IMR-90 (cell line): ENCODE data around the gene CLEC19A. TPM values are rescaled to one million over a fixed set of nuclear protein-coding genes. Genes with fewer than 3 reads are reported as not detected.

ENCODE experiments used
- ATAC-seq: fragments of 200-7000 bp; cut with Tn5 transposase; 2 replicates; pipeline ENCODE4 v1.9.1; 2020; ENCODE audit warnings: low read depth, mild to moderate bottlenecking, moderate library complexity
- BruUV-seq: library from RNA; stranded (reverse); fragments of 400-500 nt; replicated peaks from 2 replicates; lab custom pipeline; 2021; lab: Mats Ljungman, UMichigan
- CTCF ChIA-PET: fragments of 300-600 bp; formaldehyde crosslinking; extraction: SDS; loops from one replicate; lab custom pipeline; 2021; ENCODE audit warnings: antibody characterized with exemption; lab: Yijun Ruan, JAX
- POLR2A ChIA-PET: fragments of 300-600 bp; sonication (Branson Sonifier 250); formaldehyde crosslinking; loops from one replicate; lab custom pipeline; 2022; ENCODE audit warnings: antibody characterized with exemption; ENCODE audit not compliant: unreplicated experiment; lab: Charles Lee
- DNase-seq: peaks from one replicate; pipeline ENCODE4 v3.0.0; 2013
- H2AFZ ChIP-seq: replicated peaks from 2 replicates; pipeline ENCODE3; 2013; ENCODE audit warnings: low read length, mild to moderate bottlenecking; ENCODE audit not compliant: poor library complexity
- H2AK5ac ChIP-seq: 2 replicates; pipeline ENCODE4 v1.6.1; 2013; ENCODE audit warnings: low read depth, low read length, inconsistent platforms
- H2AK9ac ChIP-seq: replicated peaks from 2 replicates; pipeline ENCODE3; 2013; ENCODE audit warnings: mild to moderate bottlenecking, low read depth, low read length, moderate library complexity; ENCODE audit not compliant: poor library complexity
- H2BK120ac ChIP-seq: 2 replicates; pipeline ENCODE4 v1.6.1; 2013; ENCODE audit warnings: low read depth, low read length, inconsistent platforms
- H2BK15ac ChIP-seq: 3 replicates; pipeline ENCODE4 v1.6.1; 2013; ENCODE audit warnings: low read depth, low read length, inconsistent platforms
- H2BK20ac ChIP-seq: 2 replicates; pipeline ENCODE4 v1.6.1; 2013; ENCODE audit warnings: low read depth, mild to moderate bottlenecking, inconsistent platforms, low read length, moderate library complexity
- H2BK5ac ChIP-seq: 2 replicates; pipeline ENCODE4 v1.6.1; 2013; ENCODE audit warnings: mild to moderate bottlenecking, low read depth, low read length, inconsistent platforms; ENCODE audit not compliant: poor library complexity, severe bottlenecking
- H3K14ac ChIP-seq: replicated peaks from 2 replicates; pipeline ENCODE4 v1.6.1; 2013; ENCODE audit warnings: low read depth, low read length, inconsistent platforms
- H3K18ac ChIP-seq: 2 replicates; pipeline ENCODE4 v1.6.1; 2013; ENCODE audit warnings: low read depth, low read length, control low read depth
- H3K23ac ChIP-seq: 2 replicates; pipeline ENCODE4 v1.6.1; 2013; ENCODE audit warnings: low read depth, low read length, inconsistent platforms
- H3K27ac ChIP-seq: 2 replicates; pipeline ENCODE4 v1.5.1; 2013; ENCODE audit warnings: mild to moderate bottlenecking, control low read depth, low read length; ENCODE audit not compliant: insufficient read depth
- H3K27me3 ChIP-seq: 2 replicates; pipeline ENCODE4 v1.6.1; 2013; ENCODE audit warnings: low read length; ENCODE audit not compliant: control insufficient read depth, insufficient read depth
- H3K36me3 ChIP-seq: 2 replicates; pipeline ENCODE4 v1.6.1; 2013; ENCODE audit warnings: low read length, mixed read lengths; ENCODE audit not compliant: control insufficient read depth, insufficient read depth
- H3K4ac ChIP-seq: 2 replicates; pipeline ENCODE4 v1.6.1; 2013; ENCODE audit warnings: low read depth, low read length, inconsistent platforms
- H3K4me1 ChIP-seq: 2 replicates; pipeline ENCODE4 v1.6.1; 2013; ENCODE audit warnings: low read length, mixed read lengths; ENCODE audit not compliant: control insufficient read depth, insufficient read depth
- H3K4me2 ChIP-seq: 2 replicates; pipeline ENCODE4 v1.6.1; 2013; ENCODE audit warnings: low read depth, mild to moderate bottlenecking, control low read depth, low read length, moderate library complexity
- H3K4me3 ChIP-seq: 2 replicates; pipeline ENCODE4 v1.5.1; 2013; ENCODE audit warnings: low read depth, mild to moderate bottlenecking, control low read depth, low read length, moderate library complexity; ENCODE audit not compliant: insufficient read depth
- H3K56ac ChIP-seq: 2 replicates; pipeline ENCODE4 v1.6.1; 2013; ENCODE audit warnings: low read length, inconsistent platforms; ENCODE audit not compliant: insufficient read depth; ENCODE audit errors: extremely low read depth
- H3K79me1 ChIP-seq, 2 experiments: 2 replicates each; pipeline ENCODE4 v1.6.1; 2013; ENCODE audit warnings: low read length in 2 of 2, inconsistent platforms in 1 of 2, low read depth in 1 of 2
- H3K9ac ChIP-seq: 2 replicates; pipeline ENCODE4 v1.6.1; 2013; ENCODE audit warnings: low read depth, low read length, control low read depth
- H3K9me1 ChIP-seq: 2 replicates; pipeline ENCODE4 v1.6.1; 2013; ENCODE audit warnings: low read length, inconsistent platforms; ENCODE audit not compliant: insufficient read depth
- H3K9me3 ChIP-seq: 2 replicates; pipeline ENCODE4 v1.6.1; 2013; ENCODE audit warnings: low read length; ENCODE audit not compliant: control insufficient read depth, insufficient read depth
- H4K20me1 ChIP-seq: 2 replicates; pipeline ENCODE4 v1.6.1; 2013; ENCODE audit warnings: low read length, inconsistent platforms; ENCODE audit not compliant: insufficient read depth
- H4K5ac ChIP-seq: 2 replicates; pipeline ENCODE4 v1.6.1; 2013; ENCODE audit warnings: mild to moderate bottlenecking, low read depth, low read length, control low read depth
- H4K8ac ChIP-seq, 2 experiments: 2 replicates each; pipeline ENCODE4 v1.6.1; 2013; ENCODE audit warnings: low read depth in 2 of 2, low read length in 2 of 2, control low read depth in 1 of 2, inconsistent platforms in 1 of 2
- H4K91ac ChIP-seq: 2 replicates; pipeline ENCODE4 v1.6.1; 2013; ENCODE audit warnings: low read depth, low read length, inconsistent platforms; ENCODE audit not compliant: insufficient read depth
- BHLHE40 ChIP-seq: fragments of 150-350 bp; IDR thresholded peaks from 2 replicates; pipeline ENCODE4 v1.6.1; 2016; ENCODE audit warnings: mild to moderate bottlenecking, low read depth, low read length
- CEBPB ChIP-seq: IDR thresholded peaks from 2 replicates; pipeline ENCODE4 v1.6.1; 2012; ENCODE audit warnings: low read depth, low read length, improper control_type of control experiment
- CHD1 ChIP-seq: IDR thresholded peaks from 2 replicates; pipeline ENCODE4 v1.6.1; 2012; ENCODE audit warnings: low read depth, low read length, improper control_type of control experiment
- FOS ChIP-seq: fragments of 150-350 bp; IDR thresholded peaks from 2 replicates; pipeline ENCODE4 v1.6.1; 2016; ENCODE audit warnings: low read depth, low read length
- MAFK ChIP-seq: IDR thresholded peaks from 2 replicates; pipeline ENCODE4 v1.6.1; 2012; ENCODE audit warnings: low read depth, low read length, improper control_type of control experiment
- MAZ ChIP-seq: IDR thresholded peaks from 2 replicates; pipeline ENCODE4 v1.6.1; 2012; ENCODE audit warnings: low read depth, mild to moderate bottlenecking, low read length, improper control_type of control experiment, moderate library complexity, borderline replicate concordance
- MXI1 ChIP-seq: IDR thresholded peaks from 2 replicates; pipeline ENCODE4 v1.6.1; 2012; ENCODE audit warnings: low read depth, mild to moderate bottlenecking, low read length, moderate library complexity, borderline replicate concordance
- NFE2L2 ChIP-seq: fragments of 150-350 bp; IDR thresholded peaks from 2 replicates; pipeline ENCODE4 v1.6.1; 2016; ENCODE audit warnings: low read depth, mild to moderate bottlenecking, low read length
- POLR2A ChIP-seq: IDR thresholded peaks from 2 replicates; pipeline ENCODE4 v1.6.1; 2012; ENCODE audit warnings: mild to moderate bottlenecking, low read depth, low read length
- RAD21 ChIP-seq: IDR thresholded peaks from 2 replicates; pipeline ENCODE4 v1.6.1; 2012; ENCODE audit warnings: low read length, improper control_type of control experiment
- RCOR1 ChIP-seq: IDR thresholded peaks from 2 replicates; pipeline ENCODE4 v1.6.1; 2012; ENCODE audit warnings: mild to moderate bottlenecking, low read length, improper control_type of control experiment; ENCODE audit not compliant: insufficient replicate concordance
- RFX5 ChIP-seq: IDR thresholded peaks from 2 replicates; pipeline ENCODE4 v1.8.0; 2012; ENCODE audit warnings: low read depth, mild to moderate bottlenecking, low read length, moderate library complexity
- SMC3 ChIP-seq: fragments of 150-350 bp; IDR thresholded peaks from 2 replicates; pipeline ENCODE4 v1.6.1; 2016; ENCODE audit warnings: low read depth, mild to moderate bottlenecking, antibody characterized with exemption, low read length, moderate library complexity
- WGBS, 2 experiments: methylation state at CpG; one replicate each; pipeline versions ENCODE4 v1.1.5 to v1.1.7; 2013; ENCODE audit warnings: missing lambda C conversion rate in 2 of 2; ENCODE audit not compliant: insufficient read length in 1 of 2; ENCODE audit errors: extremely low coverage in 2 of 2; 5-methylcytosine and 5-hydroxymethylcytosine counted together
- dilution Hi-C: fragments of 300-500 bp; cut with HindIII; formaldehyde crosslinking; loops from one replicate; pipeline ENCODE4 v1.14.3; 2018; ENCODE audit warnings: low sequenced_read_pairs; ENCODE audit not compliant: unreplicated experiment
- in situ Hi-C: fragments of 300-500 bp; cut with MboI; formaldehyde crosslinking; loops from 3 replicates; pipeline ENCODE4 v1.14.3; 2019; ENCODE audit warnings: low sequenced_read_pairs, inconsistent platforms, mixed read lengths
- intact Hi-C: fragments of 100-400 bp; cut with micrococcal nuclease; formaldehyde crosslinking; loops from 2 replicates; pipeline ENCODE4 v1.10.0; 2022
- polyA plus RNA-seq, 3 experiments: library from polyadenylated mRNA; depleted of rRNA; stranded (reverse); fragments of >200 nt; gene quantifications; 2 replicates each; pipeline ENCODE4 v1.2.3, GENCODE V29; 2012; ENCODE audit warnings: low replicate concordance in 1 of 3
- total RNA-seq: library from RNA; depleted of rRNA; stranded (reverse); fragments of >200 nt; gene quantifications from 2 replicates; pipeline ENCODE4 v1.2.3, GENCODE V29; 2012
- TF ChIP-seq, protein P1 (sequence below): fragments of 150-350 bp; IDR thresholded peaks from 2 replicates; pipeline ENCODE4 v1.6.1; 2016; ENCODE audit warnings: low read depth, mild to moderate bottlenecking, low read length, moderate library complexity, borderline replicate concordance
- TF ChIP-seq, protein P2 (sequence below): conservative IDR thresholded peaks from 2 replicates; pipeline ENCODE4 v1.5.1; 2012; ENCODE audit warnings: mild to moderate bottlenecking, low read depth, low read length, improper control_type of control experiment
- TF ChIP-seq, protein P3 (sequence below): fragments of 150-350 bp; IDR thresholded peaks from 2 replicates; pipeline ENCODE4 v1.6.1; 2017; ENCODE audit warnings: mild to moderate bottlenecking, antibody characterized with exemption, low read length, low read depth

Gene CLEC19A
- total and polyA plus RNA-seq, 2 of the 4 experiments (the other 2 are of a cell fraction) = not detected

DNA sequence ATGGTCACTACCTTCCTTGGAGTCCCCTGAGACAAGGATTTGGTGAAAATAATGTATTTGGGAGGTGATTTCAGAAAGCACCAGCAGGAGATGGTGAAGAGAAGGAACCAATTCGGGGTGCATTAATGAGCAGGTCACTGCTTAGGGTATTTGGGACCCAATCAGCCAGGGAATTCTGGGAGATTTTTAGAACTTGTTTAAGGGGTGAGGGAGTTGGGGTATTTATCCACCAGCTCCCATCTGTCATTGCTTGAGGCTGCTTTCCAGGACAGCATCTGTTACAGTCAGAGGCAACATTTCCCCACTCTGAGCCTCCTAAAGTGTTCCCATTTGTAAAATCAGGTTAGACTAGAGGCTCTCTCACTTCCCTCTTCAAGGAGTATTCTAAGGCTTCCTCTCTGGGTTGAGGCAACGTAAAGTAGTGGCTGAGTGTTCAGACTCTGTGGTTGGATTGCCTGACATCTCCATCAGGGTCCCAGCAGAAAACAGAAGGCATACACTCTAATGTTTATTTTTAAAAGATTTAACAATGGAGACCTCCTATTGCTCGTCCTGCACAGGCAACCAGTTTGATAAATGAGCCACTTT is 60.9 kb downstream of the CLEC19A start:
- DNase-seq (no peak), ATAC-seq (no peak)
- intact Hi-C loops = no loop called here
- Histone ChIP-seq H2BK15ac (no peak overlapping the region), H3K9ac (no peak overlapping the region), H2BK5ac (no peak overlapping the region), H3K4ac (no peak overlapping the region), H3K4me2 (no peak overlapping the region), H4K5ac (no peak overlapping the region), H2AK9ac (no peak overlapping the region), H2AFZ (no peak overlapping the region), H3K79me1 (no peaks in the 10 kb centered on the region), H3K4me1 (no peaks in the 10 kb centered on the region), H2BK20ac (no peak overlapping the region), H3K27me3 (no peaks in the 10 kb centered on the region), H3K14ac (no peak overlapping the region), H3K4me3 (no peak overlapping the region), H2BK120ac (no peak overlapping the region), H4K20me1 (no peaks in the 10 kb centered on the region), H3K23ac (no peak overlapping the region), H2AK5ac (no peak overlapping the region), H3K9me3 (no peaks in the 10 kb centered on the region), H4K8ac (no peak overlapping the region), H4K91ac (no peak overlapping the region), H3K36me3 (no peaks in the 10 kb centered on the region), H3K18ac (no peak overlapping the region), H3K9me1 (no peaks in the 10 kb centered on the region), H3K27ac (no peak overlapping the region), H3K56ac (no peak overlapping the region)
- no CpG with 5 or more reads among the region's 3 CpGs for WGBS, 2 experiments
- POLR2A ChIA-PET = no interaction called here
- dilution Hi-C loops = no loop called here
- CTCF ChIA-PET = no interaction called here
- in situ Hi-C loops = no loop called here
- no TSS peak for BruUV-seq
- TF ChIP-seq MAZ (no peak), CHD1 (no peak), NFE2L2 (no peak), RCOR1 (no peak), FOS (no peak), MAFK (no peak), MXI1 (no peak), CEBPB (no peak), RFX5 (no peak), RAD21 (no peak), POLR2A (no peak), SMC3 (no peak), BHLHE40 (no peak)
- TF ChIP-seq, protein P1, sequence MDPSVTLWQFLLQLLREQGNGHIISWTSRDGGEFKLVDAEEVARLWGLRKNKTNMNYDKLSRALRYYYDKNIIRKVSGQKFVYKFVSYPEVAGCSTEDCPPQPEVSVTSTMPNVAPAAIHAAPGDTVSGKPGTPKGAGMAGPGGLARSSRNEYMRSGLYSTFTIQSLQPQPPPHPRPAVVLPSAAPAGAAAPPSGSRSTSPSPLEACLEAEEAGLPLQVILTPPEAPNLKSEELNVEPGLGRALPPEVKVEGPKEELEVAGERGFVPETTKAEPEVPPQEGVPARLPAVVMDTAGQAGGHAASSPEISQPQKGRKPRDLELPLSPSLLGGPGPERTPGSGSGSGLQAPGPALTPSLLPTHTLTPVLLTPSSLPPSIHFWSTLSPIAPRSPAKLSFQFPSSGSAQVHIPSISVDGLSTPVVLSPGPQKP = no peak
- TF ChIP-seq, protein P2, sequence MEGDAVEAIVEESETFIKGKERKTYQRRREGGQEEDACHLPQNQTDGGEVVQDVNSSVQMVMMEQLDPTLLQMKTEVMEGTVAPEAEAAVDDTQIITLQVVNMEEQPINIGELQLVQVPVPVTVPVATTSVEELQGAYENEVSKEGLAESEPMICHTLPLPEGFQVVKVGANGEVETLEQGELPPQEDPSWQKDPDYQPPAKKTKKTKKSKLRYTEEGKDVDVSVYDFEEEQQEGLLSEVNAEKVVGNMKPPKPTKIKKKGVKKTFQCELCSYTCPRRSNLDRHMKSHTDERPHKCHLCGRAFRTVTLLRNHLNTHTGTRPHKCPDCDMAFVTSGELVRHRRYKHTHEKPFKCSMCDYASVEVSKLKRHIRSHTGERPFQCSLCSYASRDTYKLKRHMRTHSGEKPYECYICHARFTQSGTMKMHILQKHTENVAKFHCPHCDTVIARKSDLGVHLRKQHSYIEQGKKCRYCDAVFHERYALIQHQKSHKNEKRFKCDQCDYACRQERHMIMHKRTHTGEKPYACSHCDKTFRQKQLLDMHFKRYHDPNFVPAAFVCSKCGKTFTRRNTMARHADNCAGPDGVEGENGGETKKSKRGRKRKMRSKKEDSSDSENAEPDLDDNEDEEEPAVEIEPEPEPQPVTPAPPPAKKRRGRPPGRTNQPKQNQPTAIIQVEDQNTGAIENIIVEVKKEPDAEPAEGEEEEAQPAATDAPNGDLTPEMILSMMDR = no peak
- TF ChIP-seq, protein P3, sequence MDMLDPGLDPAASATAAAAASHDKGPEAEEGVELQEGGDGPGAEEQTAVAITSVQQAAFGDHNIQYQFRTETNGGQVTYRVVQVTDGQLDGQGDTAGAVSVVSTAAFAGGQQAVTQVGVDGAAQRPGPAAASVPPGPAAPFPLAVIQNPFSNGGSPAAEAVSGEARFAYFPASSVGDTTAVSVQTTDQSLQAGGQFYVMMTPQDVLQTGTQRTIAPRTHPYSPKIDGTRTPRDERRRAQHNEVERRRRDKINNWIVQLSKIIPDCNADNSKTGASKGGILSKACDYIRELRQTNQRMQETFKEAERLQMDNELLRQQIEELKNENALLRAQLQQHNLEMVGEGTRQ = no peak
